ENCODE data around the gene HIPK2. TPM values are rescaled to one million over a fixed set of nuclear protein-coding genes. Genes with fewer than 3 reads are reported as not detected.

HIPK2 gene
- total and polyA plus RNA-seq, 8 donors = 3.4 to 103 (median 38.6) TPM

GRCh38 chr7:139571651-139572050, 206.1 kb downstream of the HIPK2 start:
- Histone ChIP-seq H3K9me3 (no peaks in the 10 kb centered on the region), H3K4me1 (no peaks in the 10 kb centered on the region), H3K36me3 (peaks cover 45 to 100% (median 92%) of the 10 kb centered on the region in 4 donors), H3K27ac (no peak overlapping the region), H3K27me3 (no peaks in the 10 kb centered on the region), H3K4me3 (no peak overlapping the region)
- TF ChIP-seq CTCF (IDR thresholded peaks at IDR 0.05) (no peak), EP300 (IDR thresholded peaks at IDR 0.05) (no peak), POLR2AphosphoS5 (IDR thresholded peaks at IDR 0.05) (no peak), POLR2A (IDR thresholded peaks at IDR 0.05) (no peak)
- intact Hi-C loops (cut with DNase I; ENCODE audit: low total_unique reads) = no loop called here
- DNase-seq = peak in 1 of 2 donors; percentile 9
- WGBS, 5 donors = 94 to 97% (median 96%) methylated on average over 20 of the region's 20 CpGs

GRCh38 chr7:139571190-139571589, 206.6 kb downstream of the HIPK2 start:
- Histone ChIP-seq H3K27ac (no peak overlapping the region), H3K27me3 (no peaks in the 10 kb centered on the region), H3K4me1 (no peaks in the 10 kb centered on the region), H3K36me3 (peaks cover 45 to 100% (median 89%) of the 10 kb centered on the region in 4 donors), H3K9me3 (no peaks in the 10 kb centered on the region), H3K4me3 (no peak overlapping the region)
- peak in 1 of 2 donors; percentile 20 for DNase-seq
- intact Hi-C loops (cut with DNase I; ENCODE audit: low total_unique reads) = no loop called here
- WGBS, 5 donors = 84 to 94% (median 92%) methylated on average over 17 to 20 of the region's 20 CpGs
- TF ChIP-seq EP300 (IDR thresholded peaks at IDR 0.05) = no peak
- no peak for TF ChIP-seq CTCF (IDR thresholded peaks at IDR 0.05)

- 82 to 92% (median 87%) methylated on average over 5 of the region's 5 CpGs for WGBS, 5 donors
- intact Hi-C loops (cut with DNase I; ENCODE audit: low total_unique reads) = no loop called here
- Histone ChIP-seq H3K27ac (no peak overlapping the region), H3K36me3 (peaks cover 41 to 96% (median 86%) of the 10 kb centered on the region in 4 donors), H3K27me3 (no peaks in the 10 kb centered on the region), H3K4me3 (no peak overlapping the region), H3K9me3 (no peaks in the 10 kb centered on the region), H3K4me1 (no peaks in the 10 kb centered on the region)
- DNase-seq = peak in 1 of 2 donors; percentile 5
- TF ChIP-seq POLR2AphosphoS5 (IDR thresholded peaks at IDR 0.05) (no peak), POLR2A (IDR thresholded peaks at IDR 0.05) (no peak), EP300 (IDR thresholded peaks at IDR 0.05) (no peak), CTCF (IDR thresholded peaks at IDR 0.05) (no peak)
Measured at GRCh38 chr7:139570626-139571025, 207.2 kb downstream of the HIPK2 start.

GRCh38 chr7:139570119-139570518, 207.7 kb downstream of the HIPK2 start:
- H3K9me3 ChIP-seq = no peaks in the 10 kb centered on the region
- H3K27me3 ChIP-seq = no peaks in the 10 kb centered on the region
- peaks cover 0 to 1% (median 0%) of the 10 kb centered on the region in 4 donors for H3K4me1 ChIP-seq
- intact Hi-C loops (cut with DNase I; ENCODE audit: low total_unique reads) = no loop called here
- peak in 1 of 2 donors; percentile 45 for DNase-seq
- peaks cover 36 to 91% (median 80%) of the 10 kb centered on the region in 4 donors for H3K36me3 ChIP-seq
- H3K4me3 ChIP-seq = no peak overlapping the region
- 53 to 79% (median 75%) methylated on average over 6 to 8 of the region's 8 CpGs for WGBS, 5 donors
- H3K27ac ChIP-seq = no peak overlapping the region
- TF ChIP-seq POLR2A (IDR thresholded peaks at IDR 0.05) (no peak), POLR2AphosphoS5 (IDR thresholded peaks at IDR 0.05) (no peak), EP300 (IDR thresholded peaks at IDR 0.05) (no peak), CTCF (IDR thresholded peaks at IDR 0.05) (no peak)

Data from stomach (tissue), 9 donors.